Stomach (tissue), 9 donors: ENCODE measurements around the gene RC3H2. TPM values are rescaled to one million over a fixed set of nuclear protein-coding genes. Genes with fewer than 3 reads are reported as not detected.
A peak's percentile ranks its signal among the peaks of the same experiment; 100 is the strongest.
"Not testable (repeated sequence)": the region's sequence is repeated elsewhere in the genome, so short reads cannot be mapped to it uniquely, and the experiment has no call there.

Source experiments
- DNase-seq, 2 donors: peaks; one replicate each; pipeline versions ENCODE4 v3.0.0 to v3.0.0-alpha.2; 2013 to 2019
- H3K27ac ChIP-seq, 5 donors: fragments of 200-600 bp in 4 of 5; sonication (generic) in 4 of 5; one replicate each; pipeline ENCODE4 v1.5.1; 2013 to 2019; ENCODE audit warnings: mild to moderate bottlenecking in 1 of 5, moderate library complexity in 1 of 5
- H3K27me3 ChIP-seq, 3 donors: fragments of 200-600 bp; sonication (generic); one replicate each; pipeline ENCODE4 v1.5.1; 2017 to 2019; ENCODE audit warnings: mixed run types in 1 of 3
- H3K36me3 ChIP-seq, 4 donors: fragments of 200-600 bp; sonication (generic); 1 replicate in 3 of 4; 2 replicates in 1 of 4; pipeline ENCODE4 v1.5.1; 2016 to 2019
- H3K4me1 ChIP-seq, 4 donors: fragments of 200-600 bp; sonication (generic); one replicate each; pipeline ENCODE4 v1.5.1; 2016 to 2019
- H3K4me3 ChIP-seq, 4 donors: fragments of 200-600 bp; sonication (generic) in 3 of 4; one replicate each; pipeline ENCODE4 v1.5.1; 2016 to 2019; ENCODE audit warnings: mild to moderate bottlenecking in 1 of 4
- H3K9me3 ChIP-seq, 4 donors: fragments of 200-600 bp; sonication (generic); one replicate each; pipeline ENCODE4 v1.5.1; 2016 to 2019
- CTCF ChIP-seq, 7 experiments: fragments of 450-650 bp in 4 of 7; fragments of 200-600 bp in 3 of 7; sonication (generic) in 3 of 7; IDR thresholded peaks; one replicate each; pipeline ENCODE4 v1.5.1; 2016 to 2019; ENCODE audit warnings: antibody characterized with exemption in 7 of 7, control low read depth in 2 of 7, mild to moderate bottlenecking in 1 of 7
- EP300 ChIP-seq: sonication (generic); formaldehyde crosslinking; IDR thresholded peaks from one replicate; pipeline ENCODE4 v1.6.1; 2017; ENCODE audit warnings: antibody characterized with exemption
- POLR2A ChIP-seq, 4 donors: fragments of 450-650 bp; IDR thresholded peaks; one replicate each; pipeline ENCODE4 v1.6.1; 2016; ENCODE audit warnings: antibody characterized with exemption in 4 of 4, control low read depth in 2 of 4, mild to moderate bottlenecking in 1 of 4, moderate library complexity in 1 of 4
- POLR2AphosphoS5 ChIP-seq, 3 donors: sonication (generic); formaldehyde crosslinking; IDR thresholded peaks; one replicate each; pipeline ENCODE4 v1.6.1; 2016; ENCODE audit warnings: antibody characterized with exemption in 3 of 3
- WGBS, 5 donors: extraction: QIAGEN DNeasy Blood & Tissue Kit in 3 of 5; methylation state at CpG; one replicate each; pipeline versions ENCODE4 v1.1.5 to v1.1.7; 2013 to 2018; 5-methylcytosine and 5-hydroxymethylcytosine counted together
- intact Hi-C: fragments of 100-400 bp; cut with DNase I; formaldehyde crosslinking; loops from one replicate; pipeline ENCODE4 v1.15.1; 2023; ENCODE audit warnings: low total_unique reads
- polyA plus RNA-seq, 3 donors: library from polyadenylated mRNA; stranded (reverse); fragments of 200-250 nt; gene quantifications; one replicate each; pipeline ENCODE4 v1.2.3, GENCODE V29; 2013
- total RNA-seq, 5 donors: library from RNA; depleted of rRNA; stranded (reverse); fragments of >200 nt; gene quantifications; one replicate each; pipeline versions ENCODE4 v1.1.0 to v1.2.3, GENCODE V29; 2014 to 2016
- donor health status: healthy with polysubstance abuse.
- donor health status: Bipolar disorder and iron deficiency.
- donor health status: healthy.

Gene RC3H2
- total and polyA plus RNA-seq, 8 donors: 5.8 to 66.3 (median 22.3) TPM

DNA sequence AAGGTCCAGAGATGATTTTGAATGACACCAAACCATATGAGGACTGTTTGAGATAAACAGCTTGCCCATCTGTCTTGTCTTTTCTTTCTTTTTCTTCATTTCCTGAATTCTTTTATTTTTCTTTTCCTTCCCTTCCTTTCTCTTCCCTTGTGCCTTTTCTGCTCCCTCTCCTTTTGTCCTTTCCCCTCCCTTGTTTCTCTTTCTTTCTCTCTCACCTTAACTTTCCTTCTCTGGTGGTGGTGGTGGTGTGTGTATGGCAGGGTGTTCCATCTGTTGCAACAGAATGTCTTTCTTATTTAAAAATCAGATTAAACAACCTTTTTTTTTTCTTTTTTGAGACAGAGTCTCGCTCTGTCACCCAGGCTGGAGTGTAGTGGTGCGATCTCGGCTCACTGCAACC is 73.0 kb downstream of the RC3H2 start:
- H3K9me3 ChIP-seq: no peaks in the 10 kb centered on the region
- TF ChIP-seq EP300: no peak
- TF ChIP-seq POLR2A (IDR thresholded peaks at IDR 0.05): no peak
- no peak for TF ChIP-seq POLR2AphosphoS5 (IDR thresholded peaks at IDR 0.05)
- TF ChIP-seq CTCF (IDR thresholded peaks at IDR 0.05): no peak
- intact Hi-C loops: no loop called here
- no peak for DNase-seq
- no peaks in the 10 kb centered on the region for H3K27me3 ChIP-seq
- no peak overlapping the region for H3K27ac ChIP-seq
- peaks cover 4 to 11% (median 8%) of the 10 kb centered on the region in 4 donors for H3K4me1 ChIP-seq
- no peaks in the 10 kb centered on the region for H3K36me3 ChIP-seq
- no peak overlapping the region for H3K4me3 ChIP-seq
- 76 to 91% (median 89%) methylated on average over 3 of the region's 3 CpGs for WGBS, 5 donors

DNA sequence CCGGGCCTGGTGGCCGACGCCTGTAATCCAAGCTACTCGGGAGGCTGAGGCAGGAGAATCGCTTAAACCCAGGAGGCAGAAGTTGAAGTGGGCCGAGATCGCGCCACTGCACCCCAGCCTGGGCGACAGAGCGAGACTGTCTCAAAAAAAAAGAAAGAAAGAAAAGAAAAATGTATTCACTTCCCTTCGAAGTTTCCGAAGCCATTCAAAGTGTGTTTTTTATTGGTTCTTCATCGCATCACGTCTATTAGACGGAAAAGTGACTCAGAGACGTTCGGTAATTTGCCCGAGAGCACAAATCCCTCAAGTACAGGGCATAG is 76.2 kb downstream of the RC3H2 start:
- DNase-seq, intact Hi-C loops, H3K9me3 ChIP-seq, H3K27me3 ChIP-seq: not testable (repeated sequence)
- H3K36me3 ChIP-seq: peaks cover 0 to 20% (median 14%) of the 10 kb centered on the region in 4 donors
- H3K4me3 ChIP-seq: peak overlapping the region; percentile 60 to 93 (median 72)
- peaks cover 13 to 44% (median 27%) of the 10 kb centered on the region in 4 donors for H3K4me1 ChIP-seq
- H3K27ac ChIP-seq: peak overlapping the region; percentile 79 to 96 (median 93)
- 69 to 73% (median 71%) methylated on average over 18 of the region's 18 CpGs for WGBS, 5 donors

DNA sequence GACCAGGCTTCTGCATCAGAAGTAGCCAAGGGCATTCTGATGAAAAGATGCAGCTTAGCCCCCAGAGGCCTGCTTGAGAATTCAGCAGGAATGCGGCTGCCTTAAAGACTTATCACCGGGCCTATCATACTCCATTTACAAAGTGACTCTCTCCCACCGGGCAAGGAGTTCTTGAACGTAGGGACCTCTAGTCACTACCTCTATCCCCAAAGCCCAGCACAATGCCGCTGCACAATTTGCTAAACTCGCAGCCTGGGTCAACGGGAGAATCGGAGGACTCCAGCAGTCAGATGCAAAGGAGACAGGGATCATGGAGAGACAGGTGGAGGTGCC is 77.4 kb downstream of the RC3H2 start:
- WGBS, 5 donors: 0 to 2% (median 1%) methylated on average over 8 of the region's 8 CpGs
- DNase-seq: no peak
- Histone ChIP-seq H3K4me3 (peak overlapping the region; percentile 60 to 93 (median 72)), H3K36me3 (peaks cover 0 to 32% (median 25%) of the 10 kb centered on the region in 4 donors), H3K9me3 (no peaks in the 10 kb centered on the region), H3K4me1 (peaks cover 13 to 46% (median 29%) of the 10 kb centered on the region in 4 donors), H3K27me3 (no peaks in the 10 kb centered on the region), H3K27ac (peak overlapping the region; percentile 79 to 96 (median 93))
- intact Hi-C loops: no loop called here
- TF ChIP-seq POLR2AphosphoS5 (IDR thresholded peaks at IDR 0.05): no peak
- TF ChIP-seq POLR2A (IDR thresholded peaks at IDR 0.05): no peak
- TF ChIP-seq EP300: no peak
- TF ChIP-seq CTCF (IDR thresholded peaks at IDR 0.05): no peak

- no peaks in the 10 kb centered on the region for H3K9me3 ChIP-seq
- no peak for DNase-seq
- no peaks in the 10 kb centered on the region for H3K27me3 ChIP-seq
- peaks cover 4 to 63% (median 54%) of the 10 kb centered on the region in 4 donors for H3K36me3 ChIP-seq
- intact Hi-C loops: no loop called here
- 92 to 98% (median 94%) methylated on average over 4 of the region's 4 CpGs for WGBS, 5 donors
- H3K27ac ChIP-seq: no peak overlapping the region
- peaks cover 13 to 68% (median 43%) of the 10 kb centered on the region in 4 donors for H3K4me1 ChIP-seq
- TF ChIP-seq CTCF (IDR thresholded peaks at IDR 0.05): no peak
- no peak for TF ChIP-seq EP300
- TF ChIP-seq POLR2A (IDR thresholded peaks at IDR 0.05): no peak
- H3K4me3 ChIP-seq: no peak overlapping the region
These were observed 82.2 kb downstream of the RC3H2 start for GRCh38 chr9:122822938-122823337.

DNA sequence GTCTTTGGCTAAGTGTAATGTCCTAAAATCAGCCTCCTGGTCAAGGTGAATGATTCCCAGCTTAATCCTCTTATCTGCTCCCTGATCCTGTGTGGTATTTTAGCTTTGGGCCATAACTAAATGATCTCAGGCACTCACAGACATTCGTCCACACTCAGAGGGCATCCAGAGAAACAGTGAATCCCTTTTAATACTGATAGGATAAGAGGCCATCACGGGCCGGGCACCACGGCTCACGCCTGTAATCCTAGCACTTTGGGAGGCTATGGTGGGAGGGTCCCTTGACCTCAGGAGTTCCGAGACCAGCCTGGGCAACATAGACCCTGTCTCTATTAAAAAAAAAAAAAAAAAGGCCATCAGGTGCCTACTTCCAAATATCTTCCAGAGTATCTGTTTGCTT is 83.1 kb downstream of the RC3H2 start:
- Histone ChIP-seq H3K27me3 (no peaks in the 10 kb centered on the region), H3K4me1 (peaks cover 7 to 60% (median 36%) of the 10 kb centered on the region in 4 donors), H3K36me3 (peaks cover 4 to 71% (median 63%) of the 10 kb centered on the region in 4 donors), H3K9me3 (no peaks in the 10 kb centered on the region), H3K27ac (peak overlapping the region in 3 of 5 donors; percentile 36 to 59 (median 42)), H3K4me3 (no peak overlapping the region)
- DNase-seq: no peak
- WGBS, 5 donors: 88 to 93% (median 92%) methylated on average over 6 of the region's 6 CpGs
- TF ChIP-seq POLR2AphosphoS5 (IDR thresholded peaks at IDR 0.05) (no peak), CTCF (IDR thresholded peaks at IDR 0.05) (no peak), POLR2A (IDR thresholded peaks at IDR 0.05) (no peak), EP300 (no peak)
- intact Hi-C loops: no loop called here
